ENCODE results near the gene NEB.

NEB gene

GRCh38 chr2:151533127-151533526 lies 201.1 kb downstream of the NEB start:
- no peak for DNase-seq

GRCh38 chr2:151526572-151527090 lies 207.6 kb downstream of the NEB start:
- no peak for DNase-seq

- no peak for DNase-seq
These were observed 208.4 kb downstream of the NEB start for GRCh38 chr2:151525821-151526373.

- DNase-seq: peak; percentile 59
These were observed 210.4 kb downstream of the NEB start for GRCh38 chr2:151523850-151524249.

GRCh38 chr2:151522556-151522955 lies 211.7 kb downstream of the NEB start:
- no peak for DNase-seq

DNA sequence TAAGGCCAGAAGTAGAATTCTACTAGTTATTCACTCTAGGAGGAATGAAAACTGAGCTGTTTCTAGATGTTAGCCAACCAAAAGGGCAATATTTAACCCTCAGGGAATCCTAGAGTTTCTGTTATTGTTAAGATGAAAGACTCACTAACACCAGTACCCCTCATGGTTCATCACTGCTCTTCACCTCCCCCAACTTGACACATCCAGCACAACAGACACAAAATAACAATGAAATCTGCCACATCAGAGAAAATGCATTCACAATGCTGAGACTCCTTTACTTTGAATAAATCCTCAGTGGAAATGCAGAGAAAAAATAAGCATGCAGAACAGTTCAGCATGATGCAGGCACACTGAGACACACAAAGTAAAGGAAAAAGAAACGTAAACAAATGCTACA lies 213.3 kb downstream of the NEB start:
- no peak for DNase-seq

GRCh38 chr2:151518802-151519201 lies 215.5 kb downstream of the NEB start:
- DNase-seq: no peak

GRCh38 chr2:151508519-151508918 lies 225.8 kb downstream of the NEB start:
- no peak for DNase-seq

DNA sequence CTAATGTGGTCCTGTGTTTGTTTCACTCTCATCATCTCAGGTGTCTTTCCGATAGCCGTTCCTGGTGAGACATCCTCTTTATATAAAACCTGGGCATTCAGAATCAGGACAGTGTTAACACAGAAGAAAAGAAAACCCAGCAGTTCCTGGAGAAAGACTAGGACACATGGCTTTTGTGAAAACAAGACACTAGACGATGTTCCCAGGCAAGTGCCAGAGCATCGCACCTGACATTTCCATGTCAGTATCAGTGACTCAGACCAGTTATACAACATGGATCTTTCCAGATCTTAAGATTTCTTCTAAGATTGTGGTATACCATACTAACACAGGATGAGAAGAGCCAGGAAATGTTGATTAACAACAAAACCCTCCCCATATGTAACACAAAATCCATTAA lies 228.1 kb downstream of the NEB start:
- no peak for DNase-seq

- DNase-seq: no peak
These were observed 236.1 kb downstream of the NEB start for GRCh38 chr2:151498178-151498577.

DNA sequence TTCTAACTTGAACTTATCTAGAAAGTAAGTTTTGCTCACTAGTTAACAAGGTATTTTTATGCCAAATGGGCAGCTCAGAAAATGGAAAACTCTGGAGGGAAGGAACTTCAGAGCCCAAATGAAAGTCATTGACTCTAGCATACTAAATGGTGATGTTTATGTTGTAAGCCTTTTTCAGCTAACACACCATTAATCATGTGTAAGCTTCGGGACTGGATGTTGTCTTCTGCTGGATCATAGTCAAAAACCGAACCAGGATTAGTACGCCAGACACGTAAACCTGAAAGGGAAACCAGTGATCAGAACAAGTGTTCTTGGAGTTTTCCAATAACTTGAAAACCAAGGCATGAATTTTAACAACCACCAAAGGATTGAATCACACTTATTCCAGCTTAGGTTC lies 242.8 kb downstream of the NEB start:
- no peak for DNase-seq

DNA sequence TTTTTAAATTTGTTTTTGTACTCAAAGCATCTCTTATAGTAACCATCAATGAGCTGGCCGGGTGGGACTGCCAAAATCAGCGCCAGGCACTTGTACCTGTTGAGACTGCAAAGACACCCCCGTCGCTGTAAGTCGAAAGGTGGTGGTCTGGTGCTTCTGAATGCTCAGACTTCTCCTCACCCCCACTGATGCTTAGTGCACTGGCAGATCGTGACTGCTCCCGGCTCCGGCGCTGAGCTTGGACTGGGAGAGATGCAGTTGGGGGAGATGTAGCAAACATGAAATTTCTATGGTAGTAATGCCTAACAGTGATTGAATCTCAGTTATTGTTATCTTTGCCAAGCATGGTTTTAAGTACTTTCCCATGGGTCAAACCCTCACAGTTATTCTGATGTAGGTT lies 244.0 kb downstream of the NEB start:
- DNase-seq: no peak

DNA sequence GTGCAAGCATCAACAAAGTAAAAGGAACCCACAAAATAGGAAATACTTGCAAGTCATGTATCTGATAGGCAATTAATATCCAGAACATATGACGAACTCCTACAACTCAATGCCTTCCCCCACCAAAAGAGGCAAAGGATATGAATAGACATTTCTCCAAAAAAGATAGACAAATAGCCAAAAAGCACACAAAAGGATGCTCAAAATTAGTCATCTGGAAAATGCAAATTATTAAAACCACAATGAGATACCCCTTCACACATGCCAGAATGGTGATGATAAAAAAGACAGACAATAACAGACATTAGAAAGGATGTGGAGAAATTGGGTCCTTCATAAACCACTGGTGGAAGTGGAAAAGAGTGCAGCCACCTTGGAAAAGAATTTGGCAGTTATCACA lies 248.2 kb downstream of the NEB start:
- no peak for DNase-seq

GRCh38 chr2:151484100-151484499 lies 250.2 kb downstream of the NEB start:
- DNase-seq: no peak

- no peak for DNase-seq
These were observed 250.7 kb downstream of the NEB start for GRCh38 chr2:151483546-151483945.

DNA sequence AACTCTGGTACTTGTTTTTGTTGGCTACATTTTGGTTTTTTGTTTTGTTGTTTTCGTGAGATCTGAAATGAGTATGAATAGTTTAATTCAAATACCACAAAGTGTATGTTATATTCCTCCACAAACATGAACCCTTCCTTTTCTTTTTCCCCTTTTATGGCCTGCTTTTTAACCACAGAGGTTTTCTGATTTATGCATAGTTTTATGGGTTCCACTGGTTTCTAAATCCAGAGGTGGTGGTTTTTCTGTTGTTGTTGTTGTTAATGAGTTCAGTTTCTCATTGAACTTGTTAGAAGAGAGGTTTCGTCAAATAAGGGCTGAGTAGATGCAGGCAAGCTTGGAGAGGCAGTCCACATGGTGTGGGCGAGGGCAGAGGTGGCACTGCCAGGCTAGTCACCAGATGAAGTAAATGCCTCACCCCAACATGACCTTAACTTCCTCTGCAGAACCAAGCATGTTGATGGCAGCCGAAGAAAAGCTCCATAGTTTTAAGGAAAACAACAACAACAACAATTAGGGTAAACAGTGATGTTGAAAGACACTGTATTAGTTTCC lies 252.0 kb downstream of the NEB start:
- DNase-seq: no peak

- DNase-seq: no peak
These were observed 252.5 kb downstream of the NEB start for GRCh38 chr2:151481744-151482143.

DNA sequence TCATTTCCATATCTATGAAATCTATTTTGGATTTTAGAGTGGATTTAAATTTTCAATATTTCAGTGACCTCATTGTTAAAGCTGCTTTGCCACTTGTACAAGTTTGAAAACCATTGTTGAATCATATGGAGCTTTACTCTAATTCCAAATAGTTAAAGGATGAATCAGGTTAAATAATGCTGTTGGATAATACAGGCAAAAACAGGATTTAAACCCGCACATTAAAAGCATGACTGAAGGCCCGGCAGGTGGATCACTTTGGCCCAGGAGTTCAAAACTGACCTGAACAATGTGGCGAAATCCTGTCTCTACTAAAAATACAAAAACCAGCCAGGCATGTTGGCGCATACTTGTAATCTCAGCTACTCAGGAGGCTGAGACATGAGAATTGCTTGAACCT lies 256.3 kb downstream of the NEB start:
- peak; percentile 26 for DNase-seq

DNA sequence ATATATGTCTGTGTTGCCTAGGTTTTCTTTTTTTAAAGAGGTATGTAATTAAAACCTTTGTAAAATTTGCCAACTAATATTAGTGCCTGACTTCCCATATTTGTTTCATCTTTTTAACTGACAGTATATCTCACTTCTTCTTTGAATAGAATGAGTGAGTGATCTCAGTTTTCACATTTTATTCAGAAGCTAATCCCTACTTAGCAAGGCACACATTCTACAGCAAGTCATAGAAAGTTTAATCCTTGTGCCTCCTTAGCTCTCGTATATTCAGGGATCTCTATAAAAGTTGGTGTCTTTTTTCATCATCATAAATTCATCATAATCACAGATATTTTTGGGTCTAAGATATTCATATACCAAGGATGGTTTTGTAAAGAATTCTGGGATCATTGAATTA lies 258.0 kb downstream of the NEB start:
- no peak for DNase-seq

GRCh38 chr2:151475071-151475470 lies 259.2 kb downstream of the NEB start:
- no peak for DNase-seq

DNA sequence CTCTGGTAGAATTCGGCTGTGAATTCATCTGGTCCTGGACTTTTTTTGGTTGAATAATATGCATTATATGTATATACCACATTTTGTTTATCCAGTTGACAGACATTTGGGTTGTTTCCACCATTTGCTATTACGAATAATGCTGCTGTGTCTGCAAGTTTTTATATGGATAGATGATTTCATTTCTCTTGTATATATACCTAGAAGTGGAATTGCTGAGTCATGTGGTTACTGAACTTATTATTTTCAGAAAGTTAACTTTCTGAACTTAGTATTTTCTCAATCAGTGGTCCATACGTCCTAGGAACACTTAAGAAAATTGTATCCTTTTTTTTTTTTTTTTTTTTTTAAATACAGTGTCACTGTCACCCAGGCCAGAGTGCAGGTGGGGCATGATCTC lies 261.3 kb downstream of the NEB start:
- DNase-seq: no peak

DNA sequence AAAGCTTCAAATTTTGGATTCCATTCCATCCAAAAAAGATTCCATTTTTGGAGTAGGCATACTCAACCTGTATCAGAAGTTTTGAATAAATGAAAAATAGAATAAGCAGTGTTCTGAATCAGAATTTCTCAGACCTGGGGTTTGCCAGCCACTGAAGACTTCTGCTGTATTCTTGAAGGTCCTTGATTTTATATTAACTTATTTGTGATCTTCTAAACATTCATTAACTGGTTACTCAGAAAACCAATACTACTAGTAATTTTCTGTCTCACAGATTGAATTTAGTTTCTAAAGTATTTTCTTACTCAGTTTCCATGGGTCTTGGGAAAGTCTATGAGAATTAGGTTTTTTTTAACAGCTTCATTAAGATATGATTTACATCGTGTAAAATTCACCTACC lies 263.7 kb downstream of the NEB start:
- DNase-seq: no peak

DNA sequence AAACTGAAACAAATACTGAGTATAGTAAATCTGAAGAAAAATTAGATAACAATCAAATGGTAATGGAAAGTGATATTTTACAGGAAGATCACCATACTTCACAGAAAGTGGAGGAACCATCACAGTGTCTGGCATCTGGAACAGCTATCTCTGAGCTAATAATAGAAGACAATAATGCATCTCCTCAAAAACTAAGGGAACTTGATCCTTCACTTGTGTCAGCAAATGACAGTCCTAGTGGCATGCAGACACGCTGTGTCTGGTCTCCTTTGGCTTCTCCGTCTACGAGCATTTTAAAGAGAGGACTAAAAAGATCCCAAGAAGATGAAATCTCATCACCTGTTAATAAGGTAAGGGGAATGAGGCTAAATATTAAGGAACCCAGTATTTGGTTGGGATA lies 268.5 kb downstream of the NEB start:
- DNase-seq: no peak

- DNase-seq: peak; percentile 5
These were observed 274.9 kb downstream of the NEB start for GRCh38 chr2:151459358-151459757.

GRCh38 chr2:151439127-151439526 lies 295.1 kb downstream of the NEB start:
- DNase-seq: no peak
